Colonic mucosa (tissue), 4 donors: ENCODE measurements around the gene ESRRG. TPM values are rescaled to one million over a fixed set of nuclear protein-coding genes. Genes with fewer than 3 reads are reported as not detected.

ENCODE experiments used
- DNase-seq: peaks from one replicate; pipeline ENCODE4 v3.0.0-alpha.2; 2020
- H3K27ac ChIP-seq: fragments of 200-600 bp; one replicate; pipeline ENCODE4 v1.8.0; 2021
- H3K27me3 ChIP-seq: fragments of 200-600 bp; one replicate; pipeline ENCODE4 v1.8.0; 2021
- H3K36me3 ChIP-seq: fragments of 200-600 bp; one replicate; pipeline ENCODE4 v1.8.0; 2021
- H3K4me1 ChIP-seq: fragments of 200-600 bp; one replicate; pipeline ENCODE4 v1.8.0; 2021; ENCODE audit warnings: mild to moderate bottlenecking
- H3K4me3 ChIP-seq: fragments of 200-600 bp; one replicate; pipeline ENCODE4 v1.8.0; 2021
- H3K9ac ChIP-seq, 2 donors: one replicate each; pipeline ENCODE4 v1.7.0; 2013; ENCODE audit warnings: control low read depth in 2 of 2, low read depth in 2 of 2, low read length in 2 of 2
- H3K9me3 ChIP-seq: fragments of 200-600 bp; one replicate; pipeline ENCODE4 v1.8.0; 2021
- intact Hi-C: fragments of 100-400 bp; cut with DNase I; formaldehyde crosslinking; loops from one replicate; pipeline ENCODE4 v1.14.1; 2022
- total RNA-seq, 2 donors: library from RNA; stranded (reverse); fragmentation: NEBNext Ultra II Directional in 1 of 2; extraction: Animal tissue kit (Norgen Biotek cat#: 25700) in 1 of 2; gene quantifications; one replicate each; pipeline ENCODE4 v1.2.1, GENCODE V29; 2021
- TF ChIP-seq, protein P1 (sequence below): fragments of 200-600 bp; IDR thresholded peaks from one replicate; pipeline ENCODE4 v1.8.0; 2022; ENCODE audit warnings: antibody characterized with exemption, mild to moderate bottlenecking
- donor health status: healthy.
- donor health status: DM: no; HTN: no; CAD: no.
- donor health status: DM: no; HTN: no; CAD: no.

The ESRRG gene
- total RNA-seq, 2 donors from 2014 or later = 0.10 to 0.27 TPM

DNA sequence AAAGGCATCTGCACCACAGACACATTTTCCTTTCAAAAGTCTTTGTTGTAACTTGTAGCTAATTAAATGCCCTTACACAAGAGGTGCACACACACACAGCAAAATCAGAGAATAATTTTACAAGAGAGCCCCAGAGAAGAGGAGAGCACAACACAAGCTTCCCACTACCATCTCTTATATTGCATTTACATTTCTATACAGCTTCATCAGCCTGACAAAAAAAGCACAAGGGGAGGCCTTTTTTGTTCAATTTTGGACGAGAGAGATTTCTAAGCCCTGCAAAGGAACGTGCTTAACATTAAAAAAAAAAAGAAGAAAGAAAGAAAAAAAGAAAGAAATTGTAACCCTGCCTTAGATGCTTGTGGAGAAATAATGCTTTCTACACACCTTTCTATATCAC is 17.1 kb upstream of the ESRRG start:
- TF ChIP-seq, protein P1, sequence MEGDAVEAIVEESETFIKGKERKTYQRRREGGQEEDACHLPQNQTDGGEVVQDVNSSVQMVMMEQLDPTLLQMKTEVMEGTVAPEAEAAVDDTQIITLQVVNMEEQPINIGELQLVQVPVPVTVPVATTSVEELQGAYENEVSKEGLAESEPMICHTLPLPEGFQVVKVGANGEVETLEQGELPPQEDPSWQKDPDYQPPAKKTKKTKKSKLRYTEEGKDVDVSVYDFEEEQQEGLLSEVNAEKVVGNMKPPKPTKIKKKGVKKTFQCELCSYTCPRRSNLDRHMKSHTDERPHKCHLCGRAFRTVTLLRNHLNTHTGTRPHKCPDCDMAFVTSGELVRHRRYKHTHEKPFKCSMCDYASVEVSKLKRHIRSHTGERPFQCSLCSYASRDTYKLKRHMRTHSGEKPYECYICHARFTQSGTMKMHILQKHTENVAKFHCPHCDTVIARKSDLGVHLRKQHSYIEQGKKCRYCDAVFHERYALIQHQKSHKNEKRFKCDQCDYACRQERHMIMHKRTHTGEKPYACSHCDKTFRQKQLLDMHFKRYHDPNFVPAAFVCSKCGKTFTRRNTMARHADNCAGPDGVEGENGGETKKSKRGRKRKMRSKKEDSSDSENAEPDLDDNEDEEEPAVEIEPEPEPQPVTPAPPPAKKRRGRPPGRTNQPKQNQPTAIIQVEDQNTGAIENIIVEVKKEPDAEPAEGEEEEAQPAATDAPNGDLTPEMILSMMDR = no peak
- no peak for DNase-seq
- intact Hi-C loops = no loop called here
- Histone ChIP-seq H3K27ac (no peak overlapping the region), H3K9me3 (no peaks in the 10 kb centered on the region), H3K36me3 (no peaks in the 10 kb centered on the region), H3K4me1 (no peaks in the 10 kb centered on the region), H3K9ac (no peak overlapping the region), H3K4me3 (no peak overlapping the region), H3K27me3 (no peaks in the 10 kb centered on the region)

DNA sequence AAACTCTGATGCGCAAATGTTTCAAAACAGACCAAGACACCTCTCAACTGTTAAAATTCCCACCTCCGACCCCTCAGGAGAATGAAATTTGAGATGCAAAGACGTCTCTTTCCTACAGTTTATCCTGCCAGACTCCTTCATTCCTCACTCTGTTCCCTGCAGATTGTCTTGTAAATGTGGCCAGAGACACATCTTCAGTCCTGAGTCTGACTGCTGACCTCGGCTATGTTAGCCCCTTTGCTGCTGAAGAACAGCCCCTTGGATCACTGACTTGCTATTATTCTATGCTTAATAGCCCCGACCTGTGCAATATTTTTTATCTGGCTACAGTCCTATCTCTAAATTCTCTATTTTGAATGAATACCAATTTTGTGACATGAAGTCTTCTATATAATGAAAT is 16.6 kb upstream of the ESRRG start:
- intact Hi-C loops = no loop called here
- H3K9ac ChIP-seq = no peak overlapping the region
- no peak for DNase-seq
- no peak overlapping the region for H3K4me3 ChIP-seq
- TF ChIP-seq, protein P1 = no peak
- no peaks in the 10 kb centered on the region for H3K27me3 ChIP-seq
- H3K36me3 ChIP-seq = no peaks in the 10 kb centered on the region
- H3K9me3 ChIP-seq = no peaks in the 10 kb centered on the region
- H3K4me1 ChIP-seq = no peaks in the 10 kb centered on the region
- no peak overlapping the region for H3K27ac ChIP-seq

DNA sequence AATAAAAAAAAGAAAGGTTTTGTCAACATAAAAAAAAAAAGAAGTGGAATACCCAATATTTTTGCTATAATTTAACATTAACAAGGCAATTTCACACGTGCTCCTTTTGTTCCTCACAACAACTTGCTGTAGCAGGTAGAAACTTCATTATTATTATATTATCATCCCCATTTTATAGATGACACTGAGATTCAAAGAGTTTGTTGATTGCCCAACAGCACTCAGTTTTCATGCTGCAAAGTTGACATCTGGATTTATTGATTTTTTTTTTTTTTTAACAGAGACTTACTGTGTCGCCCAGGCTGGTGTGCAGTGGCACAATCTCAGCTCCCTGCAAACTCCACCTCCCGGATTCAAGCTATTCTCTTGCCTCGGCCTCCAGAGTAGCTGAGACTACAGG is 8.9 kb upstream of the ESRRG start:
- TF ChIP-seq, protein P1 = no peak
- Histone ChIP-seq H3K27ac (no peak overlapping the region), H3K4me1 (no peaks in the 10 kb centered on the region), H3K9me3 (no peaks in the 10 kb centered on the region), H3K4me3 (no peak overlapping the region), H3K36me3 (no peaks in the 10 kb centered on the region), H3K9ac (no peak overlapping the region), H3K27me3 (no peaks in the 10 kb centered on the region)
- intact Hi-C loops = no loop called here
- DNase-seq = no peak

DNA sequence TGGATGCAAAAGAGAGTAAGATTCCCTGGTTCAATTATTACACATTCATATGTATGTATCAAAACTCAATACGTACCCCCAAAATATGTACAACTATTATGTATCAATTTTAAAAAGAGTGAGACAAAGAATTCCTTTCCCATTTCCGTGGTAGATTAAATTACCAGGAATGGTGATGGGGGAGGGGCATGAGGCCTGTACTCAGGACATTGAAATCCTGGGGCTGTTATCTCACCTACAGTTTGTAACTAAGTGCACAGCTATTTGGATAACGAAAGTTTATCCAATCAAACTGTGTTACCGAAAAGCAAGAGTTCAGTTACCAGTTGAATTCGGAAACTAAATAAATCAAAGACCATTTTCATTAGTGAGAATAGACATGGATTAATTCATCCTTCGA is 8.3 kb upstream of the ESRRG start:
- Histone ChIP-seq H3K27me3 (no peaks in the 10 kb centered on the region), H3K9ac (no peak overlapping the region), H3K4me3 (no peak overlapping the region), H3K4me1 (no peaks in the 10 kb centered on the region), H3K36me3 (no peaks in the 10 kb centered on the region), H3K27ac (no peak overlapping the region), H3K9me3 (no peaks in the 10 kb centered on the region)
- DNase-seq = no peak
- TF ChIP-seq, protein P1 = no peak
- intact Hi-C loops = no loop called here

DNA sequence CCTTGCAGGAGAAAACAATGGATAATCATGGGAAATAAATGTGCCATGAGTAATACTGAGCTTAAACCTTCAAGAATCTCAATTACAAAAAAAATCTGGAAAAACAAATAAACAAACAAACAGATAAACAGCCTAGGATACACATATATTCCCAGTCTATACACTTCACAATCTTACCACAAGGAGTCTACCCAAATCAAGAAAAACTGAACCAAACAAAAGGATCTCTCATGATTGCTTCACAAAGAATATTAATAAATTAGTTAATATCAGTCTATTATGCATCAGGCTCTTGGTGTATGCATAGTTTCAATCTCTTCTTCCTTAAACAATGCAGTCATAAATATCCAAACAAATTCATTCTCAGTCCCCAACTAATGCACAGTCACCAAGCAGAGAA is 3.2 kb upstream of the ESRRG start:
- no peaks in the 10 kb centered on the region for H3K27me3 ChIP-seq
- H3K4me3 ChIP-seq = no peak overlapping the region
- no peaks in the 10 kb centered on the region for H3K36me3 ChIP-seq
- no peak overlapping the region for H3K9ac ChIP-seq
- no peaks in the 10 kb centered on the region for H3K9me3 ChIP-seq
- TF ChIP-seq, protein P1 = no peak
- DNase-seq = no peak
- no peaks in the 10 kb centered on the region for H3K4me1 ChIP-seq
- intact Hi-C loops = no loop called here
- no peak overlapping the region for H3K27ac ChIP-seq

DNA sequence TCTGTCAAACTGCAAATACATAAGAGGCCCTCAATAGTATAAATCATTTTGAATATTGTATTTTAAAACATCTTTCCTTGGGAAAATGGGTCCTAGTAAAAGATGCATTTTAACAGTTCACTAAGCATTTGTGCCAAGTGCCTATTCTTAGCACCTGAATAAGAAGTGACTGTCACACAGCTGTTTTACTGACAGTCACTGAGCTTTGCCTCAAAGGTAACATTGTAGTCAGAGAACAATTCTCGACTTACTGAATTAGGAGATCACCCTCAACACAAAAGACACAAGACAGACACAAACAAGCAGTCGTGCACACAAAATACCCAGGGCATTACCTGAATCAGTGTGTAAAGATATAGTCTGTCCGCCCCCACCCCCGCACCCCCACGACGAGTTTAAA is 408 bp downstream of the ESRRG start:
- no peak overlapping the region for H3K4me3 ChIP-seq
- H3K9ac ChIP-seq = no peak overlapping the region
- no peaks in the 10 kb centered on the region for H3K4me1 ChIP-seq
- no peaks in the 10 kb centered on the region for H3K36me3 ChIP-seq
- H3K9me3 ChIP-seq = no peaks in the 10 kb centered on the region
- TF ChIP-seq, protein P1 = no peak
- H3K27me3 ChIP-seq = no peaks in the 10 kb centered on the region
- peak; percentile 18 for DNase-seq
- intact Hi-C loops = no loop called here
- no peak overlapping the region for H3K27ac ChIP-seq
